ENCODE results near the gene SPNS2.
A peak's percentile ranks its signal among the peaks of the same experiment; 100 is the strongest.

The SPNS2 gene

DNA sequence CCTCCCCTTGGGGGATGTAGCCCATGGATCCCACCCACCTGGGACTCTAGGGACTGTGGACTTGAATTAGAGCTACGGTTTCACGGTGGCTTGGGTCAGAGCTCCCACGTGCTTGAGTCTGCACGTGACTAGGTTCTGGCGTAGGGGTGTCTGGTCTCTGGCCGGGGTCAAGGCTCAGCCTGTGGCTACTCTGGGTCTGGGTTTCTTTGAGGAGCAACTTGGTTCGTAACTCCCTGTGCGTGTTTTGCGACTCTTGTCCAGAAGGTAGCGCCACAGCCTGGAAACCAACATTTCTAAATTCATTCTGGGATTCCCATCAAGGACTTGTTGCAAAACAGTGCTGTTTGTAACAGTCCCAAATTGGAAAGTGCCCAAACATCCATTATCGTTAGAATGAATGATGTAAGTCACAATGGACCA lies 62.2 kb downstream of the SPNS2 start:
- DNase-seq (ENCODE audit: low read depth): peak; percentile 42
- no peak overlapping the region for H3K4me3 ChIP-seq (ENCODE audit: control insufficient read depth, low read depth, low read length)
- peak; percentile 22 for TF ChIP-seq CTCF (conservative IDR thresholded peaks at IDR 0.05; ENCODE audit: control insufficient read depth, insufficient read depth, low read depth, low read length)

DNA sequence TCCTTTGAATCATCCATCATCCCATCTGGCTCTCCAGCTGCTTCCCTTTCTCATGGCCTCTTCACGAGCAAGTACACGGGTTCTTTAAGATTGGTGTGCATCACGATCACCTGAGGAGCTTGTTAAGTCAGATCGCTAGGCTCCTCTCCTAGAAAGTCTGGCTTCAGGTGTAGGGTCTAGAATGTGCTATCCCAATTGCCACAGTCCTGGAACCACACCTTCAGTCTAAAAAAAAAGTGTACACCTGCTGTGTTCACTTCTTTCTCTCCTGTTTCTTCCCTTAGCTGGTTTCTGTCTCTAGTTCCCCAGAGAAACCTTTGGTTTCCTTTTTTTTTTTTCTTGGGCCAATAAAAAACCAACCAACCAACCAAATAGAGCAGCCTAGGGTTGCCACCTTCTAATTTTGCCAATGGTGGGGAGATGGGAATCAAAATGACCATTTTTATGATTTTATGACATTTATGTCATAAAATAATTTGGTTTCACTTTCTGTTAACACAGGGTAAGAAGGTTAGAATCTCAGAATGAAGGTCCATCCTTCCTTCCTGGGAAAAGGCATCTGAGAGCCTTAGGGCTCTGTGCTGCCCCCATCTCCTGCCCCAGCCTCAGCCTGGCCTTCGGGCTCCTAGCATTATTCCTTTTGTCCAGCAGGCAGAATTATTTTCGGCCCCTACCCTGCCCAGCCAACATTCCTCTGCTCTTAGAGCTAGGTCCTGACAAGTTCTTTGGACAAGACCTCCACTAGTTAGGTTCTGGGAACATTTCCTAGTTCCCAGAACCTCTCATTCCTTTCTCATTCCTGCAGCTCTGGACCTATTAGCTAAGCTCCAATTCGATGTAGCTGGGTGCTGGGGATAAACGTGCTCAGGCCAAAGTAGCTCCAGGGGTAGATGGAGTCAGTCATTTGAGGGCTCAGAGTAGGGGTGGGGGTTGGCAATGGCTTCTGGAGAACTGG lies 63.6 kb downstream of the SPNS2 start:
- no peak for DNase-seq (ENCODE audit: low read depth)
- TF ChIP-seq CTCF (conservative IDR thresholded peaks at IDR 0.05; ENCODE audit: control insufficient read depth, insufficient read depth, low read depth, low read length): no peak
- no peak overlapping the region for H3K4me3 ChIP-seq (ENCODE audit: control insufficient read depth, low read depth, low read length)

DNA sequence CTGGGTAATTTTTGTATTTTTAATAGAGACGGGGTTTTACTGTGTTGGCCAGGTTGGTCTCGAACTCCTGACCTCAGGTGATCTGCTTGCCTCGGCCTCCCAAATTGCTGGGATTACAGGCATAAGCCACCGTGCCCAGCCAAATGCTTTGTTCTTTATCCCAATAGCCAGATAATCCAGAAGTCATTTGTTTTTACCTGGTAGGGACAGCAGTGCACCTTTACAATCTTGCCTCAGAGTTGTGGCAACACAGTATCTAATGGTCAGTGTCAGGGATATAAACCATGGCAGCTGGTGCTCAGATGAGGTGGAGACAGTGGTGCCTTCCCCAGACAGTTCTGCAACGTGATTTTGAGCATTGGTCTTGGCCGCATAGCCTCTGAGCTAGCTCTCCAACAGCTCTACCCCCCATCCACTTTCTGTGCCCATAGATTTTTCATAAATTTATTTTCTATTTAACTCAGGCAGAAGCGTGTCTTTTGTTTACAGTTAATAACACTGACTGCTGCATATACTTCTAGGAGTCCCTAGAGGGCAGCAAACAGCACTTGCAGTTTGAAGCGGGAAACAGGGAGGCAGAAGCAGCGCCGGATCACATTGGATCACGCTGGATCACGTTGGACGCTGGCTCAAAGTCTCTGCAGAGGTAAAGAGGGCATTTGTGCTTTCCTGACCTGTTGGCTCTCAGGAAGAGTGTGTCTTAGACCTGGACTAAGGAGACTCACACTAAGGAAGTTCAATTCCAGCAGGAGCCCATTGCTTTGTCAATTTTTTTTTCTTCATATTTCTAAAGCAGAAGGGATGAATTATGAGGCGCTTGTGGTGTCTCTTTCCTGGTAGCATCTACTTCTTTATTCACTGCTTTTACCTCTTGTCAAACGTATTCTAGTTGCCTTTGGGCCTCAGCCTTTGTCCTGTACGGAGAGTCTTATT lies 66.8 kb downstream of the SPNS2 start:
- peak; percentile 90 for TF ChIP-seq CTCF (conservative IDR thresholded peaks at IDR 0.05; ENCODE audit: control insufficient read depth, insufficient read depth, low read depth, low read length)
- peak; percentile 81 for DNase-seq (ENCODE audit: low read depth)
- no peak overlapping the region for H3K4me3 ChIP-seq (ENCODE audit: control insufficient read depth, low read depth, low read length)

DNA sequence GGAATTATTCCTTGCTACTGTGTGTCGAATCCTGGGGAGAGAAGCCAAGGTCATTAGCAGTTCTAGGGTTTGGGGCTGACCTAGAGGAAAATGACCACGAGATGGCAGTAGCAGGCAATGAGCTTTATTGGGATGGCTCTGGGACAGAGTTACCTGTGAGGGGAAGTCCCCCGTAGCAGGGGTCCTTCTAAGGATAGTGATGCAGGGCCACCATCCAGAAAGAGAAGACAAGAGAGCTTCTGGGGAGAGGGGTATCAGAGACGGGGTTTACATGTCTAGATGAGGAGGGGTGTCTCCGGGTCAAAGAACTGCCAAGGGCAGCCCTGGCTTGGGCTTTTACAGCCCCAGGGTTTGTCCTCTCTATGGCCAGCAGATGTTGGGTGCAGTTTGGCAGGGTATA lies 68.1 kb downstream of the SPNS2 start:
- DNase-seq (ENCODE audit: low read depth): peak; percentile 54
- peak; percentile 86 for TF ChIP-seq CTCF (conservative IDR thresholded peaks at IDR 0.05; ENCODE audit: control insufficient read depth, insufficient read depth, low read depth, low read length)
- no peak overlapping the region for H3K4me3 ChIP-seq (ENCODE audit: control insufficient read depth, low read depth, low read length)

- no peak overlapping the region for H3K4me3 ChIP-seq (ENCODE audit: control insufficient read depth, low read depth, low read length)
- no peak for TF ChIP-seq CTCF (conservative IDR thresholded peaks at IDR 0.05; ENCODE audit: control insufficient read depth, insufficient read depth, low read depth, low read length)
- no peak for DNase-seq (ENCODE audit: low read depth)
Measured at GRCh38 chr17:4569591-4569990, 70.9 kb downstream of the SPNS2 start.

GRCh38 chr17:4572131-4572530 lies 73.5 kb downstream of the SPNS2 start:
- no peak overlapping the region for H3K4me3 ChIP-seq (ENCODE audit: control insufficient read depth, low read depth, low read length)
- TF ChIP-seq CTCF (conservative IDR thresholded peaks at IDR 0.05; ENCODE audit: control insufficient read depth, insufficient read depth, low read depth, low read length): no peak
- DNase-seq (ENCODE audit: low read depth): no peak
